ENCODE data around the gene RTEL1.
"Not testable (repeated sequence)": the region's sequence is repeated elsewhere in the genome, so short reads cannot be mapped to it uniquely, and the experiment has no call there.

Gene RTEL1

GRCh38 chr20:63657937-63658748 is at the start of gene RTEL1:
TSS of gene RTEL1 (plus strand) at chr20:63658312. CDS start at chr20:63659403, 1,091 bp downstream.
- DNase-seq: peak; percentile 93

GRCh38 chr20:63610581-63611435 is 47.3 kb upstream of the RTEL1 start:
- DNase-seq: no peak

GRCh38 chr20:63611646-63612045 is 46.5 kb upstream of the RTEL1 start:
- no peak for DNase-seq

GRCh38 chr20:63612276-63612931 is 45.7 kb upstream of the RTEL1 start:
- DNase-seq: no peak

- DNase-seq: not testable (repeated sequence)
Observed at GRCh38 chr20:63613863-63614594, 44.1 kb upstream of the RTEL1 start.

- DNase-seq: no peak
Observed at GRCh38 chr20:63617092-63617875, 40.8 kb upstream of the RTEL1 start.

GRCh38 chr20:63617876-63618265 is 40.2 kb upstream of the RTEL1 start:
- no peak for DNase-seq

- DNase-seq: no peak
Observed at GRCh38 chr20:63618291-63618980, 39.7 kb upstream of the RTEL1 start.

GRCh38 chr20:63619086-63619485 is 39.0 kb upstream of the RTEL1 start:
- DNase-seq: no peak

GRCh38 chr20:63619505-63619904 is 38.6 kb upstream of the RTEL1 start:
- no peak for DNase-seq

- DNase-seq: no peak
Observed at GRCh38 chr20:63620991-63621390, 37.1 kb upstream of the RTEL1 start.

- DNase-seq: no peak
Observed at GRCh38 chr20:63622096-63622495, 36.0 kb upstream of the RTEL1 start.

- DNase-seq: no peak
Observed at GRCh38 chr20:63622732-63623131, 35.4 kb upstream of the RTEL1 start.

GRCh38 chr20:63624486-63624885 is 33.6 kb upstream of the RTEL1 start:
- DNase-seq: peak; percentile 22

GRCh38 chr20:63625771-63626423 is 32.2 kb upstream of the RTEL1 start:
- peak; percentile 42 for DNase-seq

GRCh38 chr20:63626424-63627128 is 31.5 kb upstream of the RTEL1 start, which contains the start of gene GMEB2:
TSS of gene GMEB2 (minus strand) at chr20:63627101. CDS start at chr20:63619397, 7,704 bp downstream.
- peak; percentile 91 for DNase-seq

GRCh38 chr20:63627129-63627750 is 30.9 kb upstream of the RTEL1 start:
- peak; percentile 97 for DNase-seq

GRCh38 chr20:63627751-63628245 is 30.3 kb upstream of the RTEL1 start:
- no peak for DNase-seq

Measured in NCI-H82 (cell line).